ENCODE data around the gene TOLLIP.

The TOLLIP gene

DNA sequence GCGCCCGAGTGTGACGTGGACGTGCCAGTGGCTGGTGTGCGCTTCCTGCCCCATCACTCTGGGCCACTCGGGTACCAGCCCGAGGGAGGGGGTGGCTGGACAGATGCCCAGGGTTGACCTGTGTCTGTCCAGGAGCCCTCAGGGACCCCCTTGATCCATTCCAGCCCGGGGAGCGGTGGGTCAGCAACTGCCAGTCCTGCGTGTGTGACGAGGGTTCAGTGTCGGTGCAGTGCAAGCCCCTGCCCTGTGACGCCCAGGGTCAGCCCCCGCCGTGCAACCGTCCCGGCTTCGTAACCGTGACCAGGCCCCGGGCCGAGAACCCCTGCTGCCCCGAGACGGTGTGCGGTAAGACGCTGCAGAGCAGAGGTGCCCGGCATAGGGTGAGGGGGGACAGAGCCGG is 52.1 kb downstream of the TOLLIP start:
- Histone ChIP-seq H3K79me2 (ENCODE audit: insufficient read depth, low read length) (no peaks in the 10 kb centered on the region), H3K9me2 (ENCODE audit: low read depth, low read length) (no peaks in the 10 kb centered on the region), H3K4me1 (ENCODE audit: insufficient read depth, low read length, severe bottlenecking) (peaks cover 10% of the 10 kb centered on the region), H3K9ac (ENCODE audit: low read length) (no peak overlapping the region), H3K27me3 (ENCODE audit: insufficient read depth, low read length) (no peaks in the 10 kb centered on the region), H3K4me3 (ENCODE audit: low read depth, low read length, poor library complexity, severe bottlenecking) (no peak overlapping the region), H4K20me1 (ENCODE audit: insufficient read depth, low read length) (no peaks in the 10 kb centered on the region), H3K27ac (ENCODE audit: low read depth, low read length, poor library complexity, severe bottlenecking) (no peak overlapping the region), H3F3A (ENCODE audit: insufficient read depth, low read length) (no peaks in the 10 kb centered on the region), H2AFZ (ENCODE audit: low read length) (no peak overlapping the region), H3K9me3 (ENCODE audit: low read length) (no peaks in the 10 kb centered on the region), H3K36me3 (ENCODE audit: insufficient read depth, low read length) (no peaks in the 10 kb centered on the region), H3K4me2 (ENCODE audit: low read length) (no peak overlapping the region)
- no peak for TF ChIP-seq EZH2 (IDR thresholded peaks at IDR 0.05; ENCODE audit: borderline replicate concordance, low read length)
- TF ChIP-seq, protein P1, sequence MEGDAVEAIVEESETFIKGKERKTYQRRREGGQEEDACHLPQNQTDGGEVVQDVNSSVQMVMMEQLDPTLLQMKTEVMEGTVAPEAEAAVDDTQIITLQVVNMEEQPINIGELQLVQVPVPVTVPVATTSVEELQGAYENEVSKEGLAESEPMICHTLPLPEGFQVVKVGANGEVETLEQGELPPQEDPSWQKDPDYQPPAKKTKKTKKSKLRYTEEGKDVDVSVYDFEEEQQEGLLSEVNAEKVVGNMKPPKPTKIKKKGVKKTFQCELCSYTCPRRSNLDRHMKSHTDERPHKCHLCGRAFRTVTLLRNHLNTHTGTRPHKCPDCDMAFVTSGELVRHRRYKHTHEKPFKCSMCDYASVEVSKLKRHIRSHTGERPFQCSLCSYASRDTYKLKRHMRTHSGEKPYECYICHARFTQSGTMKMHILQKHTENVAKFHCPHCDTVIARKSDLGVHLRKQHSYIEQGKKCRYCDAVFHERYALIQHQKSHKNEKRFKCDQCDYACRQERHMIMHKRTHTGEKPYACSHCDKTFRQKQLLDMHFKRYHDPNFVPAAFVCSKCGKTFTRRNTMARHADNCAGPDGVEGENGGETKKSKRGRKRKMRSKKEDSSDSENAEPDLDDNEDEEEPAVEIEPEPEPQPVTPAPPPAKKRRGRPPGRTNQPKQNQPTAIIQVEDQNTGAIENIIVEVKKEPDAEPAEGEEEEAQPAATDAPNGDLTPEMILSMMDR (IDR thresholded peaks at IDR 0.05; ENCODE audit: low read length) = no peak

DNA sequence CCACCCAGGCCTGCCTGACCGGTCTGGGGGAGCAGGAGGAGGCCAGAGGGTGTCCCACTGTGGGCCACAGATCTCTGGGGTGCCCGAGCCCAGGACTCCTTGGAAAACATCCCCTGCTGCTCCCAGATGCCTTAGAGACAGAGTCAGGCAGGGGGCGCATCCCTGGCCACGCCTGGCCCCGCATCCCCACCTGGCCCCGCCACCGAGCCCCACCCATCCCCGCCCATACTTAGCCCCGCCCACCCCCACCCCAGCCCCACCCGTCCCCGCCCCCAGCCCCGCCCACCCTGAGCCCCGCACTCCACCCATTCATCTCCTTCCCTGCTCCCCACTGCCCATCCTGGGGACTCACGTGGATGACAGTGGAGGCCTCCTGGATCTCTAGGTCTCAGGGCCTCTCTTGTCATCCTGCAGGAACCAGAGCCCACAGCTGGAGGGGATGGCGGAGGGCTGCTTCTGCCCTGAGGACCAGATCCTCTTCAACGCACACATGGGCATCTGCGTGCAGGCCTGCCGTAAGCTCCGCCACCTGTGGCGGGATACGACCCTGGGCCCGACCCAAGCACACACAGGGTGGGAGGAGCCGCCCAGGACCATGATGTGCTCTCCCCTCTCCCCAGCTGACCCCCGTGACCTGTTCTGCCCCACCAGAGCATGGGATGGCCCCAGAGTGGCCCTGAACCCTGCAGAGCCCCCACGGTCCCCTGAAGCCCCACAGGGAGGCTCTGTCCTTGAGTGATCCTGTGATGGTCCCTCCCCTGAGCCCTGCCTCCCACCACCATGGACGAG is 53.0 kb downstream of the TOLLIP start:
- no peak overlapping the region for H2AFZ ChIP-seq (ENCODE audit: low read length)
- H3K4me2 ChIP-seq (ENCODE audit: low read length) = no peak overlapping the region
- no peak overlapping the region for H3K4me3 ChIP-seq (ENCODE audit: low read depth, low read length, poor library complexity, severe bottlenecking)
- no peaks in the 10 kb centered on the region for H3K79me2 ChIP-seq (ENCODE audit: insufficient read depth, low read length)
- TF ChIP-seq EZH2 (IDR thresholded peaks at IDR 0.05; ENCODE audit: borderline replicate concordance, low read length) = no peak
- TF ChIP-seq, protein P1 (IDR thresholded peaks at IDR 0.05; ENCODE audit: low read length) = no peak
- no peaks in the 10 kb centered on the region for H3K36me3 ChIP-seq (ENCODE audit: insufficient read depth, low read length)
- no peaks in the 10 kb centered on the region for H3K27me3 ChIP-seq (ENCODE audit: insufficient read depth, low read length)
- H3K9ac ChIP-seq (ENCODE audit: low read length) = no peak overlapping the region
- H3K4me1 ChIP-seq (ENCODE audit: insufficient read depth, low read length, severe bottlenecking) = peaks cover under 1% of the 10 kb centered on the region
- H3K9me3 ChIP-seq (ENCODE audit: low read length) = no peaks in the 10 kb centered on the region
- H3K9me2 ChIP-seq (ENCODE audit: low read depth, low read length) = no peaks in the 10 kb centered on the region
- H3K27ac ChIP-seq (ENCODE audit: low read depth, low read length, poor library complexity, severe bottlenecking) = no peak overlapping the region
- no peaks in the 10 kb centered on the region for H4K20me1 ChIP-seq (ENCODE audit: insufficient read depth, low read length)
- H3F3A ChIP-seq (ENCODE audit: insufficient read depth, low read length) = no peaks in the 10 kb centered on the region

DNA sequence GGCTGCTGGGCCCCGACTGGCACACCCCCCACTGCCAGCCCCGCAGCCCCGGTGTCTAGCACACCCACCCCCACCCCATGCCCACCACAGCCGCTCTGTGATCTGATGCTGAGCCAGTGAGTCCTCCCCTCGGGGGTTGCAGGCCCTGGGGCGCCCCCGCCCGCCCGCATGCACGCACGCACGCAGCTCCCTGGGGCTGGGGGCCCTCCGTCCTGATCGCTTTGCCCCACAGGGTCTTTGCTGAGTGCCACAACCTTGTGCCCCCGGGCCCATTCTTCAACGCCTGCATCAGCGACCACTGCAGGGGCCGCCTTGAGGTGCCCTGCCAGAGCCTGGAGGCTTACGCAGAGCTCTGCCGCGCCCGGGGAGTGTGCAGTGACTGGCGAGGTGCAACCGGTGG is 54.3 kb downstream of the TOLLIP start:
- no peak overlapping the region for H2AFZ ChIP-seq (ENCODE audit: low read length)
- no peaks in the 10 kb centered on the region for H3K27me3 ChIP-seq (ENCODE audit: insufficient read depth, low read length)
- H3K9me3 ChIP-seq (ENCODE audit: low read length) = no peaks in the 10 kb centered on the region
- no peak overlapping the region for H3K4me3 ChIP-seq (ENCODE audit: low read depth, low read length, poor library complexity, severe bottlenecking)
- no peaks in the 10 kb centered on the region for H3F3A ChIP-seq (ENCODE audit: insufficient read depth, low read length)
- H3K4me1 ChIP-seq (ENCODE audit: insufficient read depth, low read length, severe bottlenecking) = no peaks in the 10 kb centered on the region
- H3K27ac ChIP-seq (ENCODE audit: low read depth, low read length, poor library complexity, severe bottlenecking) = no peak overlapping the region
- H4K20me1 ChIP-seq (ENCODE audit: insufficient read depth, low read length) = no peaks in the 10 kb centered on the region
- H3K9ac ChIP-seq (ENCODE audit: low read length) = no peak overlapping the region
- no peaks in the 10 kb centered on the region for H3K36me3 ChIP-seq (ENCODE audit: insufficient read depth, low read length)
- no peaks in the 10 kb centered on the region for H3K9me2 ChIP-seq (ENCODE audit: low read depth, low read length)
- H3K4me2 ChIP-seq (ENCODE audit: low read length) = no peak overlapping the region
- TF ChIP-seq EZH2 (IDR thresholded peaks at IDR 0.05; ENCODE audit: borderline replicate concordance, low read length) = no peak
- TF ChIP-seq, protein P1 (IDR thresholded peaks at IDR 0.05; ENCODE audit: low read length) = no peak
- H3K79me2 ChIP-seq (ENCODE audit: insufficient read depth, low read length) = no peaks in the 10 kb centered on the region

Measured in OCI-LY1 (cell line).